H1 (cell line): Measurements from ENCODE around the gene PLXNB2. TPM values are rescaled to one million over a fixed set of nuclear protein-coding genes. Genes with fewer than 3 reads are reported as not detected.

Experiments used
- CTCF ChIA-PET: fragments of 300-600 bp; sonication (Branson Sonifier 250); formaldehyde crosslinking; loops from one replicate; lab custom pipeline; 2021; ENCODE audit not compliant: partially characterized antibody; lab: Charles Lee
- POLR2A ChIA-PET: fragments of 300-600 bp; sonication (Branson Sonifier 250); formaldehyde crosslinking; loops from one replicate; lab custom pipeline; 2021; ENCODE audit warnings: inconsistent platforms; ENCODE audit not compliant: partially characterized antibody; lab: Charles Lee
- DNase-seq, 2 experiments: peaks; one replicate each; pipeline versions ENCODE4 v3.0.0 to v3.0.0-alpha.2; 2010 to 2022; ENCODE audit warnings: low spot score in 2 of 2, low read depth in 1 of 2, mixed read lengths in 1 of 2
- FAIRE-seq: peaks from 2 replicates; lab custom pipeline; 2011; peaks lifted over from hg19 to GRCh38; lab: Jason Lieb, UNC
- H2AFZ ChIP-seq: 2 replicates; pipeline ENCODE4 v1.8.1; 2012; ENCODE audit warnings: low read length, inconsistent platforms
- H2AK5ac ChIP-seq: 2 replicates; pipeline ENCODE4 v1.6.1; 2013; ENCODE audit warnings: low read depth, low read length
- H2BK120ac ChIP-seq: replicated peaks from 2 replicates; pipeline ENCODE3; 2013; ENCODE audit warnings: low read depth, low read length, inconsistent platforms
- H2BK12ac ChIP-seq: 2 replicates; pipeline ENCODE4 v1.6.1; 2013; ENCODE audit warnings: low read depth, low read length
- H2BK15ac ChIP-seq: 2 replicates; pipeline ENCODE4 v1.6.1; 2013; ENCODE audit warnings: low read length
- H2BK20ac ChIP-seq: 2 replicates; pipeline ENCODE4 v1.6.1; 2013; ENCODE audit warnings: low read length
- H2BK5ac ChIP-seq: 2 replicates; pipeline ENCODE4 v1.6.1; 2013; ENCODE audit warnings: low read depth, low read length
- H3K14ac ChIP-seq: 2 replicates; pipeline ENCODE4 v1.6.1; 2013; ENCODE audit warnings: inconsistent platforms; ENCODE audit not compliant: insufficient read length
- H3K18ac ChIP-seq: 2 replicates; pipeline ENCODE4 v1.6.1; 2013; ENCODE audit warnings: low read length; ENCODE audit errors: extremely low read depth
- H3K23ac ChIP-seq: 2 replicates; pipeline ENCODE4 v1.6.1; 2013; ENCODE audit warnings: inconsistent platforms; ENCODE audit not compliant: insufficient read length
- H3K23me2 ChIP-seq: 2 replicates; pipeline ENCODE4 v1.6.1; 2013; ENCODE audit warnings: low read depth, low read length
- H3K27ac ChIP-seq: 2 replicates; pipeline ENCODE4 v1.6.1; 2011; ENCODE audit warnings: low read depth, low read length, inconsistent platforms
- H3K27me3 ChIP-seq, 4 experiments: replicated peaks in 1 of 4; 1 replicate in 1 of 4; 2 replicates in 3 of 4; pipeline versions ENCODE4 v1.6.1 to v1.8.1; 2011 to 2013; ENCODE audit warnings: low read length in 3 of 4, mild to moderate bottlenecking in 3 of 4, inconsistent platforms in 2 of 4, mixed read lengths in 2 of 4, moderate library complexity in 1 of 4; ENCODE audit not compliant: control insufficient read depth in 3 of 4, insufficient read depth in 3 of 4; ENCODE audit errors: extremely low read depth in 1 of 4
- H3K36me3 ChIP-seq, 4 experiments: 2 replicates each; pipeline versions ENCODE4 v1.6.1 to v1.8.1; 2011 to 2013; ENCODE audit warnings: mild to moderate bottlenecking in 4 of 4, low read length in 3 of 4, moderate library complexity in 2 of 4, control low read depth in 1 of 4, inconsistent platforms in 1 of 4; ENCODE audit not compliant: insufficient read depth in 4 of 4, control insufficient read depth in 2 of 4
- H3K4ac ChIP-seq: replicated peaks from 2 replicates; pipeline ENCODE3; 2013; ENCODE audit warnings: low read length, low read depth, mixed read lengths, inconsistent platforms; ENCODE audit not compliant: insufficient read length
- H3K4me1 ChIP-seq, 4 experiments: replicated peaks in 1 of 4; 1 replicate in 1 of 4; 2 replicates in 3 of 4; pipeline versions ENCODE4 v1.6.1 to v1.8.1; 2011 to 2013; ENCODE audit warnings: low read length in 3 of 4, inconsistent platforms in 2 of 4, mixed read lengths in 1 of 4; ENCODE audit not compliant: insufficient read depth in 4 of 4, control insufficient read depth in 3 of 4
- H3K4me2 ChIP-seq, 2 experiments: 2 replicates each; pipeline versions ENCODE4 v1.6.1 to v1.8.1; 2011 to 2013; ENCODE audit warnings: low read depth in 2 of 2, low read length in 2 of 2, control low read depth in 1 of 2, inconsistent platforms in 1 of 2, mild to moderate bottlenecking in 1 of 2; ENCODE audit not compliant: insufficient read depth in 1 of 2
- H3K4me3 ChIP-seq, 4 experiments: fragments of 200-600, 300-600 bp in 1 of 4; sonication (generic), shearing (Covaris generic), sonication (Bioruptor Twin) in 1 of 4; 2 replicates each; pipeline versions ENCODE4 v1.5.1 to v1.8.1; 2011 to 2016; ENCODE audit warnings: low read length in 4 of 4, low read depth in 3 of 4, control low read depth in 2 of 4, inconsistent platforms in 2 of 4, mild to moderate bottlenecking in 2 of 4, mixed read lengths in 1 of 4, moderate library complexity in 1 of 4; ENCODE audit not compliant: insufficient read depth in 2 of 4; ENCODE audit errors: extremely low read depth in 1 of 4
- H3K56ac ChIP-seq: replicated peaks from 2 replicates; pipeline ENCODE3; 2013; ENCODE audit warnings: low read depth, mild to moderate bottlenecking, mixed read lengths, low read length, inconsistent platforms; ENCODE audit not compliant: insufficient read length
- H3K79me1 ChIP-seq: 2 replicates; pipeline ENCODE4 v1.6.1; 2013; ENCODE audit warnings: low read depth, low read length, control low read depth
- H3K79me2 ChIP-seq, 2 experiments: 2 replicates each; pipeline versions ENCODE4 v1.6.1 to v1.8.1; 2012 to 2013; ENCODE audit warnings: low read length in 2 of 2, mild to moderate bottlenecking in 2 of 2, inconsistent platforms in 1 of 2; ENCODE audit not compliant: insufficient read depth in 2 of 2, control insufficient read depth in 1 of 2
- H3K9ac ChIP-seq, 4 experiments: replicated peaks in 1 of 4; 1 replicate in 1 of 4; 2 replicates in 3 of 4; pipeline versions ENCODE4 v1.6.1 to v1.8.1; 2011 to 2013; ENCODE audit warnings: low read depth in 3 of 4, low read length in 3 of 4, control low read depth in 2 of 4, mild to moderate bottlenecking in 2 of 4, moderate library complexity in 2 of 4, inconsistent platforms in 1 of 4; ENCODE audit errors: extremely low read depth in 1 of 4
- H3K9me3 ChIP-seq, 2 experiments: 2 replicates each; pipeline versions ENCODE4 v1.6.1 to v1.8.1; 2012 to 2013; ENCODE audit warnings: mild to moderate bottlenecking in 2 of 2, moderate library complexity in 2 of 2, control low read depth in 1 of 2, inconsistent platforms in 1 of 2, low read depth in 1 of 2, low read length in 1 of 2, mixed read lengths in 1 of 2; ENCODE audit not compliant: insufficient read depth in 2 of 2
- H4K20me1 ChIP-seq, 2 experiments: replicated peaks in 1 of 2; 2 replicates each; pipeline versions ENCODE3 to v1.8.1; 2011 to 2013; ENCODE audit warnings: inconsistent platforms in 2 of 2, low read length in 2 of 2, mild to moderate bottlenecking in 1 of 2; ENCODE audit not compliant: insufficient read depth in 2 of 2, control insufficient read depth in 1 of 2
- H4K5ac ChIP-seq: 2 replicates; pipeline ENCODE4 v1.6.1; 2013; ENCODE audit warnings: low read length, low read depth, mixed read lengths, inconsistent platforms; ENCODE audit not compliant: insufficient read length
- H4K8ac ChIP-seq: 2 replicates; pipeline ENCODE4 v1.8.0; 2013; ENCODE audit warnings: mild to moderate bottlenecking, moderate library complexity, low read length, inconsistent platforms; ENCODE audit not compliant: insufficient read depth; ENCODE audit errors: extremely low read depth
- H4K91ac ChIP-seq: replicated peaks from 2 replicates; pipeline ENCODE3; 2013; ENCODE audit warnings: low read length, mixed read lengths, inconsistent platforms; ENCODE audit not compliant: insufficient read length
- BACH1 ChIP-seq: IDR thresholded peaks from 2 replicates; pipeline ENCODE4 v1.6.1; 2012; ENCODE audit warnings: low read length, improper control_type of control experiment
- CREB1 ChIP-seq: IDR thresholded peaks from 2 replicates; pipeline ENCODE4 v1.6.1; 2012; ENCODE audit warnings: inconsistent platforms
- EGR1 ChIP-seq: IDR thresholded peaks from 2 replicates; pipeline ENCODE4 v1.6.1; 2011; ENCODE audit warnings: low read depth, low read length, borderline replicate concordance
- JUN ChIP-seq: IDR thresholded peaks from 2 replicates; pipeline ENCODE4 v1.6.1; 2011; ENCODE audit warnings: low read depth, mild to moderate bottlenecking, improper control_type of control experiment, low read length
- RFX5 ChIP-seq: IDR thresholded peaks from 2 replicates; pipeline ENCODE4 v1.6.1; 2011; ENCODE audit warnings: low read depth, low read length, improper control_type of control experiment, borderline replicate concordance
- SIRT6 ChIP-seq: IDR thresholded peaks from one replicate; pipeline ENCODE4 v1.7.1; 2012; ENCODE audit warnings: low read length, inconsistent platforms
- SIX5 ChIP-seq: IDR thresholded peaks from 2 replicates; pipeline ENCODE4 v1.6.1; 2011; ENCODE audit warnings: mild to moderate bottlenecking, low read depth, low read length
- YY1 ChIP-seq: IDR thresholded peaks from 2 replicates; pipeline ENCODE4 v1.6.1; 2011; ENCODE audit warnings: low read depth, mild to moderate bottlenecking, low read length
- WGBS, 2 experiments: shearing (Covaris generic) in 1 of 2; methylation state at CpG; one replicate each; pipeline versions ENCODE4 v1.1.6 to v1.1.7; 2013 to 2015; ENCODE audit warnings: low lambda C conversion rate in 2 of 2, mixed read lengths in 2 of 2, inconsistent platforms in 1 of 2, low coverage in 1 of 2, missing lambda C conversion rate in 1 of 2; ENCODE audit not compliant: insufficient replicate concordance in 2 of 2, insufficient coverage in 1 of 2, insufficient read length in 1 of 2; ENCODE audit errors: extremely low coverage in 1 of 2, missing lambda C conversion rate in 1 of 2; 5-methylcytosine and 5-hydroxymethylcytosine counted together
- polyA plus RNA-seq, 7 experiments: library from polyadenylated mRNA; depleted of rRNA in 3 of 7; stranded (reverse) in 5 of 7; unstranded in 2 of 7; fragments of >200 nt in 5 of 7; fragments of 200-250 nt in 2 of 7; gene quantifications; 1 replicate in 5 of 7; 2 replicates in 1 of 7; 4 replicates in 1 of 7; pipeline versions ENCODE4 v1.2.1 to v1.2.3, GENCODE V29; 2011 to 2013; ENCODE audit warnings: missing spikeins in 2 of 7, mixed read lengths in 2 of 7
- total RNA-seq: library from RNA; stranded (reverse); fragmentation: NEBNext Ultra II Directional; extraction: Animal tissue kit (Norgen Biotek cat#: 25700); gene quantifications from 2 replicates; pipeline ENCODE4 v1.2.1, GENCODE V29; 2021
- TF ChIP-seq, protein P1 (sequence below): IDR thresholded peaks from 2 replicates; pipeline ENCODE4 v1.6.1; 2012; ENCODE audit warnings: low read length, inconsistent platforms

The PLXNB2 gene
- total and polyA plus RNA-seq, 2 of the 8 experiments (the other 6 are each of a cell fraction or from before 2014, with no cell fraction given), result 58.3 to 92.8 TPM

DNA sequence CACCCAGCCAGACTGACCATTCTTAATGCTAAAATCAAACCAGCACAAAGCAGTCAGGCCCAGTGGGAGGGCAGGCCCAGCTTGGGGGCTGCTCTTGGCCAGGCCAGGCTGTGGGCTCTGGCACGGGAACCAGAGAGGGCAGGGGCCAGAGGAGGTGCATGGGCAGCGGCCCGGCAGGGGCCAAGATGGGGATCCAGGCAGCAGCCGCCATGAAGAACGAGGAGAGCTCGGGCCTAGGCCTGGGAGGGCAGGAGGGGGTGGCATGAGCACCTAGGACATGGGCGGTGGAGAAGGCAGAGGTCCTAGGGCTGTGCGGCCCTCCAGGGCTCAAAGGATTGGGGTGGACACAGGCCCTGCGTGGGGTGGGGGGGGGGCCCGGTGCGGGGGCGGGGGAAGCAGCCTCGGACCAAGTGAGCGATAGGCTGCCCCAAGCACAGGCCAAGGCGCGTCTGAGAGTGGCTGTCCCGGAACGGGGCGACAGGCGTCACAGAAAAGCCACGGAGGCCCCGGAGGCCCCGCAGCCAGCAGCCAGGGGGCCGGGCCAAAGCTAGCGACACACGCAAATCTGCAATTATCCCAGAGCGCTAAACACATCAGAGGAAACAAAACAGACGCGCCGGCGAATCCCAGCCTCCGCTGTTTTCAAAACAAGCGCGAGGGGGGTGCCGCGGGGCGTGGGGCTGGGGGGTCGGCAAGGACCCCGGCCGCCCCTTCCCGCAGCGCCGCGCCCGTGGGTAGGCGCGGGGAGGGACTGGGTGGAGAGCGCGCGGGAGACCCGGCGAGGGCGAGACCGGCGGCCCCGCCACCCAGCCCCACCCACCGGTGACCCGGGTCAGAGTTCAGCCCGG is 8.3 kb downstream of the PLXNB2 start:
- no peak for DNase-seq
- no peak for TF ChIP-seq YY1
- no peak for TF ChIP-seq RFX5
- no peak for TF ChIP-seq EGR1
- TF ChIP-seq BACH1, result no peak
- TF ChIP-seq, protein P1, sequence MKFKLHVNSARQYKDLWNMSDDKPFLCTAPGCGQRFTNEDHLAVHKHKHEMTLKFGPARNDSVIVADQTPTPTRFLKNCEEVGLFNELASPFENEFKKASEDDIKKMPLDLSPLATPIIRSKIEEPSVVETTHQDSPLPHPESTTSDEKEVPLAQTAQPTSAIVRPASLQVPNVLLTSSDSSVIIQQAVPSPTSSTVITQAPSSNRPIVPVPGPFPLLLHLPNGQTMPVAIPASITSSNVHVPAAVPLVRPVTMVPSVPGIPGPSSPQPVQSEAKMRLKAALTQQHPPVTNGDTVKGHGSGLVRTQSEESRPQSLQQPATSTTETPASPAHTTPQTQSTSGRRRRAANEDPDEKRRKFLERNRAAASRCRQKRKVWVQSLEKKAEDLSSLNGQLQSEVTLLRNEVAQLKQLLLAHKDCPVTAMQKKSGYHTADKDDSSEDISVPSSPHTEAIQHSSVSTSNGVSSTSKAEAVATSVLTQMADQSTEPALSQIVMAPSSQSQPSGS, result no peak
- TF ChIP-seq SIRT6, result no peak
- TF ChIP-seq SIX5, result no peak
- no peak for TF ChIP-seq JUN
- no peak for TF ChIP-seq CREB1

More for the DNA sequence above, 8.3 kb downstream of the PLXNB2 start:
- no peak overlapping the region for H3K56ac ChIP-seq
- H3K36me3 ChIP-seq, result no peaks in the 10 kb centered on the region
- peaks cover 9% of the 10 kb centered on the region; the same call in 1 of the 2 replicates for H3K23me2 ChIP-seq
- ChIA-PET POLR2A (interaction anchor here (0.6 to 1.5 kb wide), 5 partner anchors 9 to 53 kb away, joined by 3 to 6 read pairs (median 4); no protein-coding TSS in a partner anchor), CTCF (interaction anchor here (0.6 to 2.6 kb wide), 7 partner anchors 17 to 102 kb away, joined by 3 to 10 read pairs (median 3); no protein-coding TSS in a partner anchor)
- H3K9ac ChIP-seq, result no peak overlapping the region
- no peak overlapping the region for H2AK5ac ChIP-seq
- peaks cover 0 to 35% (median 20%) of the 10 kb centered on the region in 4 experiments; a peak in 6 of 7 replicates for H3K4me1 ChIP-seq
- no peak overlapping the region for H4K5ac ChIP-seq
- no peak overlapping the region for H2BK20ac ChIP-seq
- no peak overlapping the region for H2AFZ ChIP-seq
- H3K23ac ChIP-seq, result no peak overlapping the region
- H2BK5ac ChIP-seq, result no peak overlapping the region
- no peaks in the 10 kb centered on the region; a peak in 2 of 7 replicates for H3K27me3 ChIP-seq
- H2BK120ac ChIP-seq, result no peak overlapping the region
- peak overlapping the region; percentile 30 to 68 (median 34) for H3K4me3 ChIP-seq
- no peak overlapping the region for H2BK15ac ChIP-seq
- H2BK12ac ChIP-seq, result no peak overlapping the region
- no peak overlapping the region for H4K8ac ChIP-seq
- H3K14ac ChIP-seq, result no peak overlapping the region
- H4K91ac ChIP-seq, result no peak overlapping the region
- peaks cover 16 to 35% of the 10 kb centered on the region in 2 experiments for H4K20me1 ChIP-seq
- no peak overlapping the region for H3K18ac ChIP-seq
- H3K4me2 ChIP-seq, result peak overlapping the region; percentile 53 to 77
- FAIRE-seq, result no peak
- H3K27ac ChIP-seq, result no peak overlapping the region
- H3K4ac ChIP-seq, result no peak overlapping the region
- peaks cover 22% of the 10 kb centered on the region for H3K79me1 ChIP-seq
- H3K9me3 ChIP-seq, result no peaks in the 10 kb centered on the region
- WGBS, 2 experiments, result 81% methylated on average over 8 of the region's 59 CpGs; no CpG with 5 or more reads in 1 of the 2 experiments
- H3K79me2 ChIP-seq, result peaks cover 0 to 32% of the 10 kb centered on the region in 2 experiments; a peak in 3 of 4 replicates
